ENCODE data around the gene RAB9A.

DNA sequence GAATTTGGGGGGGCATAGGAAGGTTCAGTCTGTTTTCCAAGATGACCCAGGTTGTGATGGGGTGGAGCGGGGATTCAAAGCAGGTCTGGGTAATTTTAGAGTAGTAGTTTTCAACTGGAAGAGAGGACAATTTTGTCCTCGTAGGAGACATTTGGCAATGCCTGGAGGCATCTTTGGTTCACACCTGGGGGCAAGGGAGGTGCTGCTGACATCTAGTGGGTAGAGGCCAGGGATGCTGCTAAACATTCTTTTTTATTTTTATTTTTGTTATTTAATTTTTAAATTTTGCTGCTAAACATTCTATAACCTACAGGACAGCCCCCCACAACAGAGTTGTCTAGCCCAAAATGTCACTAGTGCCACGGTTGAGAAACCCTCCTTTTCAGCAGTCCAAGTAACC is 1.9 kb downstream of the RAB9A start:
- no peak for TF ChIP-seq EZH2 (IDR thresholded peaks at IDR 0.05; ENCODE audit: borderline replicate concordance, low read depth, low read length, severe bottlenecking)
- TF ChIP-seq, protein P1, sequence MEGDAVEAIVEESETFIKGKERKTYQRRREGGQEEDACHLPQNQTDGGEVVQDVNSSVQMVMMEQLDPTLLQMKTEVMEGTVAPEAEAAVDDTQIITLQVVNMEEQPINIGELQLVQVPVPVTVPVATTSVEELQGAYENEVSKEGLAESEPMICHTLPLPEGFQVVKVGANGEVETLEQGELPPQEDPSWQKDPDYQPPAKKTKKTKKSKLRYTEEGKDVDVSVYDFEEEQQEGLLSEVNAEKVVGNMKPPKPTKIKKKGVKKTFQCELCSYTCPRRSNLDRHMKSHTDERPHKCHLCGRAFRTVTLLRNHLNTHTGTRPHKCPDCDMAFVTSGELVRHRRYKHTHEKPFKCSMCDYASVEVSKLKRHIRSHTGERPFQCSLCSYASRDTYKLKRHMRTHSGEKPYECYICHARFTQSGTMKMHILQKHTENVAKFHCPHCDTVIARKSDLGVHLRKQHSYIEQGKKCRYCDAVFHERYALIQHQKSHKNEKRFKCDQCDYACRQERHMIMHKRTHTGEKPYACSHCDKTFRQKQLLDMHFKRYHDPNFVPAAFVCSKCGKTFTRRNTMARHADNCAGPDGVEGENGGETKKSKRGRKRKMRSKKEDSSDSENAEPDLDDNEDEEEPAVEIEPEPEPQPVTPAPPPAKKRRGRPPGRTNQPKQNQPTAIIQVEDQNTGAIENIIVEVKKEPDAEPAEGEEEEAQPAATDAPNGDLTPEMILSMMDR (IDR thresholded peaks at IDR 0.05; ENCODE audit: extremely low read depth in 1 of 2, insufficient read depth in 1 of 2, low read depth in 1 of 2, low read length in 2 of 2): no peak
- TF ChIP-seq POLR2AphosphoS5 (IDR thresholded peaks at IDR 0.05; ENCODE audit: insufficient read depth, low read depth, low read length): no peak
- TF ChIP-seq POLR2A (IDR thresholded peaks at IDR 0.05; ENCODE audit: low read depth, low read length): no peak
- no peak for TF ChIP-seq MYC (IDR thresholded peaks at IDR 0.05; ENCODE audit: low read depth, low read length)
- TF ChIP-seq FOS (IDR thresholded peaks at IDR 0.05; ENCODE audit: borderline replicate concordance, insufficient read depth, low read length): no peak
- TF ChIP-seq, protein P2, sequence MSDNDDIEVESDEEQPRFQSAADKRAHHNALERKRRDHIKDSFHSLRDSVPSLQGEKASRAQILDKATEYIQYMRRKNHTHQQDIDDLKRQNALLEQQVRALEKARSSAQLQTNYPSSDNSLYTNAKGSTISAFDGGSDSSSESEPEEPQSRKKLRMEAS (IDR thresholded peaks at IDR 0.05; ENCODE audit: insufficient read depth, insufficient read length): no peak
- no peak for TF ChIP-seq JUN (IDR thresholded peaks at IDR 0.05; ENCODE audit: borderline replicate concordance, insufficient read depth, insufficient read length, low read depth)
- no peak for TF ChIP-seq GATA2 (IDR thresholded peaks at IDR 0.05; ENCODE audit: insufficient read depth, insufficient read length, low read depth, low read length)
